HUES6 (cell line): ENCODE results near the gene GH2.
"Not testable (repeated sequence)": the region's sequence is repeated elsewhere in the genome, so short reads cannot be mapped to it uniquely, and the experiment has no call there.

Experiments
- H3K27ac ChIP-seq: 2 replicates; pipeline ENCODE4 v1.7.0; 2013; ENCODE audit warnings: low read depth, mild to moderate bottlenecking, low read length, inconsistent platforms
- H3K27me3 ChIP-seq: 2 replicates; pipeline ENCODE4 v1.6.1; 2013; ENCODE audit warnings: low read length; ENCODE audit not compliant: control insufficient read depth, insufficient read depth
- H3K36me3 ChIP-seq: 2 replicates; pipeline ENCODE4 v1.6.1; 2013; ENCODE audit warnings: low read length; ENCODE audit not compliant: control insufficient read depth, insufficient read depth
- H3K4me1 ChIP-seq: 2 replicates; pipeline ENCODE4 v1.6.1; 2013; ENCODE audit warnings: low read length; ENCODE audit not compliant: control insufficient read depth, insufficient read depth
- H3K4me3 ChIP-seq: 2 replicates; pipeline ENCODE4 v1.5.1; 2013; ENCODE audit warnings: low read depth, low read length
- H3K9ac ChIP-seq: one replicate; pipeline ENCODE4 v1.6.1; 2013; ENCODE audit warnings: mild to moderate bottlenecking, low read length
- H3K9me3 ChIP-seq: 2 replicates; pipeline ENCODE4 v1.6.1; 2013; ENCODE audit warnings: low read depth, low read length; ENCODE audit not compliant: control insufficient read depth, insufficient read depth

Gene GH2

DNA sequence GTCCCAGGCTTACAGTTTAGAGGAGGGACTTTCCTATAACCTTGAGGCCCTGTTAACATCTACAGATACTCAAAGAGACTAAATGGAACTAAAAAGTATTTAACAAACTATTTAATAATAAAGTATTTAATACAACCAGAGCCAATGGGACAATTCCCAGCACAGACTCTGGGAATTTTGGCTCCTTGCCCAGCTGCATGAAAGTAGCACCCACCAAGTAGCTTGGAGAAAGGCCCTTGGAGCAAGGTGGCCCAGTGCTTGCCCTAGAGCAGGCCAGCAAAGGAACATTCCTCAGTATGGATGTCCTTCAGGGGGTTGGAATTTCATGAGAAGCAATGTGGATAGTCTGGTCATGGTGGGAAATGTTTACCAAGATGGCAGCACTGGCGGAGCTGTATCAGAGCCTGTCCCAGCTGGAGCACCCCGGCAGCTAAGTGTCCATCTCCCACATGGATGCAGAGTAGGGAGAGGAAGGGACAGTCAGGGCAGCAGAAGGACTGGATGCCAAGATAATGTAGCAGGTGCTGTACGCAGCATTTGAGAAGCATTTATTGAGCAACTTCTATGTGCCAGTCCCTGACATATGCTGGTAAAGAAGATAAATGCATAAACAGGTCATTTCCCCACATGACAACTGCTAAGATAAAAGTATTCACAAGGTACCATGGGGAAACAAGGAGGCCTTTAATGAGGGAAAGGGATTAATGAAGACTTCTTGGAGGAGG is 34.1 kb downstream of the GH2 start:
- no peak overlapping the region for H3K27ac ChIP-seq
- no peak overlapping the region for H3K9ac ChIP-seq
- H3K9me3 ChIP-seq: no peaks in the 10 kb centered on the region; the same call in 1 of the 2 replicates
- peaks cover 2% of the 10 kb centered on the region; the same call in 1 of the 2 replicates for H3K4me1 ChIP-seq
- H3K36me3 ChIP-seq: no peaks in the 10 kb centered on the region
- no peak overlapping the region for H3K4me3 ChIP-seq
- H3K27me3 ChIP-seq: peaks cover 18% of the 10 kb centered on the region

DNA sequence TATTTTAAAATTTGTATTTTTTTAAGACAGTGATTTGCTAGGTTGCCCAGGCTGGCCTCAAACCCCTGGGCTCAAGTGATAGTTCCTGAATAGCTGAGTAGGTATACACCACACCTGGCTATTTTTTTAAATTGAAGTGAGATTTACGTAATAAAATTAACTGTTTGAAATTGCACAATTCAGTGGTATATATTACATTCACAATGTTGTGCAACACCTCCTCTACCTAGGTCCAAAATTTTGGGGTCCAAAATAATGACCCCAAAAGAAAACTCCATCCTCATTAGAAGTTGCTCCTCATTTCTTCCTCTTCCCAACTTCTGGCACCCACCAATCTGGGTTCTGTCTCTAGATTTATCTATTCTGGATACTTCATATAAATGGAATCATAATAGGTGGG is 36.2 kb downstream of the GH2 start:
- peaks cover 12% of the 10 kb centered on the region for H3K4me1 ChIP-seq
- H3K36me3 ChIP-seq: no peaks in the 10 kb centered on the region
- H3K27me3 ChIP-seq: peaks cover 18% of the 10 kb centered on the region
- no peak overlapping the region for H3K4me3 ChIP-seq
- H3K9me3 ChIP-seq: no peaks in the 10 kb centered on the region; the same call in 1 of the 2 replicates
- no peak overlapping the region for H3K9ac ChIP-seq
- no peak overlapping the region for H3K27ac ChIP-seq

DNA sequence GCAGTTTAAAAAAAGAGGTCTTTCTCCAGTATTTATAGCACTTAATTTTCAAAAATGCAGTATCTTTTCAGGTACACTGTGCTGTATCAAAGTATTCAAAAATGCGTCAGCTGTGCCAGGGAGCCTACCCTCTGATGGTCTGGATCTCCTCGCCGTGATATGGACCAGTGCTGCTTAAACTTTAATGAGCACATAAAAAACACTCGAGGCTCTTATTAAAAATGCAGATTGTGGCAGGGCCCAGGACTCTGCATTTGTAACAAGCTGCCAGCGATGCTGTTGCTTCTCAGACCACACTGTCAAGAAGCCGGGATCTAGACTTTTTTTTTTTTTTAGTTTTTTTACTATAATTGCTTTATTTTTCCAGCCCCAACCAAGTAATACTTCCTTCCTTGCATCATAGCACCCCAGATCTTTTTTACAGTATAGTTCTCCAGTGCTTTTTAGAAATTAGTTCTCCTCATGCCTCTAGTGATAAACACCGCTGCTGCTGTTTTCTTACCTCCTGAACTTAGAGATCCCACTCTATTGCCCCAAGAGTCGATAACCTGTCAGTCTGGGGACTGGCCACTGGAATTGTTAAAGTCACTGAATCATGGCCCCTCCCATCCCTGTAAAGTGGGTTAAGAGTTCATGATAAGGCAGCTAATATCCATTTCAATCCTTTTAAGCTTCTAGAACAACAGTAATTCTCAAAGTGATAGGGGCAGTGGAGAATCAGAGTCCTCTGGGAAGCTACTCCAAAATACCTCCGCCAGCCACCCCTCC is 37.6 kb downstream of the GH2 start:
- Histone ChIP-seq H3K27me3 (peaks cover 10% of the 10 kb centered on the region), H3K9me3 (no peaks in the 10 kb centered on the region; the same call in 1 of the 2 replicates), H3K9ac (no peak overlapping the region), H3K4me3 (peak overlapping the region; percentile 65; the same call in 1 of the 2 replicates), H3K4me1 (peaks cover 21% of the 10 kb centered on the region), H3K36me3 (no peaks in the 10 kb centered on the region), H3K27ac (no peak overlapping the region)

DNA sequence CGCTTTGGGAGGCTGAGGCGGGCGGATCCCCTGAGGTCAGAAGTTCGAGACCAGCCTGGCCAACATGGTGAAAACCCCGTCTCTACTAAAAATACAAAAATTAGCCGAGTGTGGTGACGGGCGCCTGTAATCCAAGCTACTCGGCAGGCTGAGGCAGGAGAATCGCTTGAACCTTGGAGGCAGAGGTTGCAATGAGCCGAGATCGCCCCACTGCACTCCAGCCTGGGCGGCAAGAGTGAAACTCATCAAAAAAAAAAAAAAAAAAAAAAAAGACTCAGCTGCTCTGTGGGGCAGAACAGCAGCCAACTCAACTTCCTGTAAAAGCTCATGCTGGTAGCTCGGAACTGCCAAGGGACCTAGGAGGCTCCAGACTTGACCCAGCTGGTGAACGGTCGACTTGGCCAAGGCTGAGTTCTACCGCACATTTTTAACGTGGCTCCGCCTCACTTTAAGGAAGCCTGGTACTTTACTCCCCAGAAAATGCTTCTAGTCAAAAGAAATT is 38.3 kb downstream of the GH2 start:
- H3K27ac ChIP-seq, H3K27me3 ChIP-seq, H3K36me3 ChIP-seq, H3K9me3 ChIP-seq: not testable (repeated sequence)
- peak overlapping the region; percentile 41 for H3K9ac ChIP-seq
- peak overlapping the region; percentile 65 for H3K4me3 ChIP-seq
- peaks cover 28% of the 10 kb centered on the region for H3K4me1 ChIP-seq

DNA sequence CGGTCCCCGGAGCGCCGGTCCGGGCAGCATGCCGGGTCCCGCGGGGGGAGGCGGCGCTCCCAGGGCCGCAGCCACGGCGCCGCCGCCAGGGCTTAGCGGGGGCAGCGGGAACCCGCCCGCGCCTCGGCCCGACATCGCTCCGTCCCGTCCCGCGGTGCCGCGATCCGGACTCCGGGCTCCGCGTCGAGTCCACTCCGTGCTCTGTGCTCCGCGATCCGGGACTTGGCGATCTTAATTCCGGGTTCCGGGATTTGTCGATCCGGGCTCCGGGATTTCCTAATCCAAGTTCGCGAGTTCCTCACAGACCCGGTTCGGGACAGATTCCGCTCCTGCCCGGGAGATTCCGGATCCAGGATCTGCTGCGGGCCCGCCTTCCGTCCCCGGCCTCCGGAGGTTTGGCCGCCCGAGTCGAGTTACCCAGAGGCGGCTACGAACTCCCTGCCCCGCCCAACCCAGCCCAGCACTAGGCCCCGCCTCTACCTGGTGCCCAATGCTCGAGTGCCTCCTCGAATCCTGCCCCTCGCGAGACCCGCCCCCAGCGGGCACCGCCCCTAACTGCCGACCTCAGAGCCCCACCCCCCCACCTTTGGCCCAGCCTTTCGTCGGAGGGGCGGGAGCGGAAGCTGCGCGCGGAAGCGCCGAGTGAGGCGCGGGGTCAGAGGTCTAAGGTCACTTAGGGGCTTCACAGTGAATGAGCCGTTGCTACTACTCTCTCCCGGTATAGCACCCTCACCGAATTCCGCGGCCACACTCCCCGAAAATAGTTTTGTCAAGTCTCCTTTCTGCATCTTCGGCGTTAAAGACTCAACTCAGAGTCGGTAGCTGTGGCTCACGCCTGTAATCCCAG is 39.0 kb downstream of the GH2 start, which contains the start of gene SMARCD2:
Gene SMARCD2 (minus strand): TSS at position 146 of the 847 bp plus-strand sequence. CDS start 11 bp downstream, at position 135.
- Histone ChIP-seq H3K4me3 (peak within 1 kb of the TSS; percentile 88), H3K4me1 (peaks cover 31% of the 10 kb centered on the region), H3K27ac (peak within 1 kb of the TSS; percentile 50; the same call in 1 of the 2 replicates)

DNA sequence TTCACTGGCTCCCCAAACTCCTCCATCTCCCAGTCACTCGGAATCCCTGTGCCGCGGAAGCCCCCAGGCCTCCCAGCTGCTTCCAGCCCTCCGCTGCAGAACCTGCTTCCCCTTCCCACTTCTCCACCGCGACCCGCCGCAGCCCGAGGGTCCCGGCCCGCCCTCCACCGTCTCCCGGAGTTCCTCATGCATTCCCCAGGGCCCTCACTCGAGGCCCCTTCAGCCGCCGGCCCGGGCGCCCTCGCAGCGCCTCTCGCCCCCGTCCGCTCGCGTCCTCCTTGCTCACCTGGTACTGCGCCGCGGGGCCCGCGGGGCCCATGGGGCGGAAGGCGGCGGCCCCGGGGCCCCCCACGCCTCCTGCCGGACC is 39.6 kb downstream of the GH2 start:
- Histone ChIP-seq H3K9ac (peak overlapping the region; percentile 87), H3K4me3 (peak overlapping the region; percentile 88), H3K27me3 (no peaks in the 10 kb centered on the region), H3K4me1 (peaks cover 31% of the 10 kb centered on the region), H3K27ac (peak overlapping the region; percentile 50; the same call in 1 of the 2 replicates), H3K36me3 (peaks cover 2% of the 10 kb centered on the region), H3K9me3 (no peaks in the 10 kb centered on the region)

More for the DNA sequence above, 39.0 kb downstream of the GH2 start, which contains the start of gene SMARCD2:
- H3K9ac ChIP-seq: peak within 1 kb of the TSS; percentile 87
- H3K9me3 ChIP-seq: no peaks in the 10 kb centered on the region
- no peaks in the 10 kb centered on the region for H3K36me3 ChIP-seq
- H3K27me3 ChIP-seq: peaks cover 2% of the 10 kb centered on the region; the same call in 1 of the 2 replicates

DNA sequence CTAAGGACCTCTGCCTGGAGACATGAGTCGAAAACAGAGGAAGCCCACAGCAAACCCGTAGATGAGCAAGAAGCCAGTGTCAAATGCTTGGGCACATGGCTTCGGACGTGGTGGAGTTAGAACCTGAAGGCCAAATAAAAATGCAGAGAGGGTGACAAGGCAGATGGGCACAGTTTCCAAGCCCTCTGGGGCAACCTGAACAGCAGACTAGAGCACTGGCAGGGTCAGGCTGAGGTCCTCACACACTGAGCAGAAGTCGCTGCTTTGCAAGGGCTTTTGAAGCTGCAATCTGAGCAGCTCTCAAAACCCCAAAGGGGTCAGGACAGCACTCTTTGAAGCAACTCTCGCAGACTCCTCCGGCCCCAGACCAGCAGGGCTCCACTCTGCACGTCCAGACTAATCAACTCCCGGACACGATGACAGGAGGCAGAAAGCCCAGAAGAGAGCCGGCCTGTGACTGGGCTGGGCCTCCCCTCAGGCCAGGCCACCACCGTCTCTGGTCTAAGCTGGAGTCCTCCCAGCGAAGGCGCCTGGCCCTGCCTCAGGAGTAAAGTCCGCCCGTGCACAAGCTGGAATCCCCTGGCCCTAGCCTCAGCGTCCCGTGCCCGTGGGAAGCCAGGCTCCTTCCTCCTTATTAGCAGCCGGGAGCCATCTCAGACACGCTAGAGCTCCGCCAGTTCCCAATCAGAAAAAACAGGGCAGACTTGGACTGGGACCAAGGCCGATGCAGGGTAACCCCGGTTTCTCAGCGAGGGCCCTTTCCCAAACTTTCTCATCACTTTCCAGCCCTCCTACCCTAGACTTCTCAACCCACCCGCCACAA is 40.2 kb downstream of the GH2 start:
- Histone ChIP-seq H3K27ac (peak overlapping the region; percentile 50; the same call in 1 of the 2 replicates), H3K36me3 (peaks cover 8% of the 10 kb centered on the region), H3K4me1 (peaks cover 31% of the 10 kb centered on the region), H3K9ac (peak overlapping the region; percentile 87), H3K4me3 (peak overlapping the region; percentile 88), H3K27me3 (no peaks in the 10 kb centered on the region), H3K9me3 (no peaks in the 10 kb centered on the region)

DNA sequence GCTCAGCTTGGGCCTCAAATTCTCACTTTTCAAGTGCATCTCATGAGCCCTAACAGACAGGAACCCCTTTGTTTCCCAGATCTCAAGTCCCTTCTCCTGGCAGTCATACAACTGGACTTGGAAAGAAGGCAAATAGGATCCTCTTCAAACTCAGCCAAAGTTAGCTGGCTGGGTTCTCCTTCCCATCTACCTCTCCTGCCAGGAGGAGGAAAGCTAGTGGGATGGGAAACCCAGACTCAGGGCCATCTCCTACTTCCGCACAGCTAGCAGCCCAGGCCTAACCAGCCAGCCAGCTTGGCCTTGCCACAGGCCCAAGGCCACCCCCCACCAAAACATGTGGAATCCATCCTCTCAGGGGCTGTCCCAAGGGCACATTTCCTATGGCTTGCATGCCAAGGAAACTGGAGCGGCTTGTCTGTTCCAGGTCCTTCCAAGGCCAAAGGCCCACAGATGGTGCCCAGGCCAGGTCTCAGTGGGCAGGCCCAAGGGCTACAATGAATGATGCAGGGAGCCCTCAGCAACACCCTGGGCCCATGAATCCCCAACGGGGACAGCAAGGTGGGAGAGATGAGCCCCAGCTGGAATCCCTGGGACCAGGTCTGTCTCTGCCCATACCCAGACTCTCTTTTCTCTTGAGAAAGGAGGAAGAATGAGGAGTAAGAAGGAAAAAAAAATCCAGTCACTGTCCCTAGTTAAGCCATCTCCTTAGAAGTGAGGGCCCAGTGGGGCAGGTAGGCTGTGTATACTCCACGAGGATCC is 41.0 kb downstream of the GH2 start:
- H3K27me3 ChIP-seq: no peaks in the 10 kb centered on the region
- H3K9me3 ChIP-seq: no peaks in the 10 kb centered on the region
- no peak overlapping the region for H3K27ac ChIP-seq
- peak overlapping the region; percentile 87 for H3K9ac ChIP-seq
- peaks cover 31% of the 10 kb centered on the region for H3K4me1 ChIP-seq
- peak overlapping the region; percentile 88 for H3K4me3 ChIP-seq
- H3K36me3 ChIP-seq: peaks cover 14% of the 10 kb centered on the region

DNA sequence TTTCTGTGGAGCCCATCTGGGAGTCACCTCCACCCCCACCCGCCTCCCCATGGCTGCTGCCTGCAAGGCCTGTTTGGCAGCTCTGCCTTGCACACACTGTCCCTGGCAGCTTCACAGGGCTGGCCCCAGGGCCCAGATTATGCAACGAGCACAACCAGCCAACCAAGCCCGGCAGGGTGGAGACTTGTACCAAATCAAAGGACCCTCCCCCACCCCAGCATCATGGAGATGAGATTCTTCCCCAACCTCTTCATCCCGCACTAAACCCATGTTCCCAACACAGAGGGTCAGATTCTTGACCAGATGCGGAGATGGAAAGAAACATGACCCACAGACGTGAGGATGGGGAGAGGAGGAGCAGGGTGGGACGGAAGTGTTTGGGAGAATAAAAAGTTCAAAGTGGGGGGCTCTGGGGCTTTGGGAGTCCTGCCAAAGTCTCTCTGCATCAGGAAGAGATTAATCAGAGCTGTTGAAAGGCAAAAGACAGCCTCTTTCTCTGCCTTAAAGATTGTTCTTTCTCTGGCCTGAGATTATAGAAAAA is 43.0 kb downstream of the GH2 start:
- H3K9ac ChIP-seq: no peak overlapping the region
- no peak overlapping the region for H3K27ac ChIP-seq
- H3K27me3 ChIP-seq: no peaks in the 10 kb centered on the region
- H3K9me3 ChIP-seq: no peaks in the 10 kb centered on the region
- peaks cover 31% of the 10 kb centered on the region for H3K36me3 ChIP-seq
- H3K4me1 ChIP-seq: peaks cover 28% of the 10 kb centered on the region
- H3K4me3 ChIP-seq: 0 out of 2 replicates have a peak overlapping the region, but pooled peaks have one; percentile 18
